Measurements from ENCODE around the gene NET1.

NET1 gene

DNA sequence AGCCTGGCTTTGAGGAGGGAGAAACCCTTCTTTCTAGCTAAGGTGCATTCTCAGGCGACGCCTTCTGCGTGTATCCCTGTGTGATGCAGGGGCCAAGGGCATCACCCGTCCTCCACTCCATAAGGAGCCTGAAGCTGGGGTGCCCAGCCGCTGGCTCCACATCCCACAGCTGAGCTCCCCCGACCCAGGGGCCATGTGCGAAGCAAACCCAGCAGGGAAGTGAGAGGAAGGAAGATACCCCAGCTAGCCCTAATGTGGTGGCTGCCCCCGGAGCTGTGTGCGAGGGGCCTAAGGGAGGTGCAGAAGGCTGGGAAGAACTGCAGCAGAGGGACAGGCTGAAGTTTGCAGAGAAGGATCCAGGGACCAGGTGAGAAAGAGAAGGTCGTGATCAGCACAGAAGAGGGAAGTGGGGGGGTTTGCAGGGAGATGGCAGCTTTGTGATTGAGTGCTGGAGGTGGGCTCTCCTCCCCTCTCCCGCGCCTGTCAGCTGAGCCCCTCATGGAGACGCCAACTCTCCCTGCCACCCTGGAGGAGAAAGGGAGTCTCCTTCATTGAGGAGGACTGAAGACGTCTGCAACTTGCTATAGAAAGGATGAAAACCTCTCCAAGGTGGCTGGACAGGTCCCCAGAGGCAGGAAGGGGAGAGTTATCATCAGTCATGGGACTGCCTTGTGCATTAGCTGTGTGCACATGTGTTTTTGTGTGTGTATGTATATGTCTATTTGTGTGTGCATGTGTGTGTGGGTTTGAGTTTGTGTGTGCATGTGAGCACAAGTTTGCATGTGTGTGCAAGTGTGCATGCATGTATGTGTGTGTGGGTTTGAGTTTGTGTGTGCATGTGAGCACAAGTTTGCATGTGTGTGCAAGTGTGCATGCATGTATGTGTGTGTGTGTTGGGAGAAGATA lies 90.5 kb downstream of the NET1 start:
- DNase-seq (ENCODE audit: low read depth), result no peak

DNA sequence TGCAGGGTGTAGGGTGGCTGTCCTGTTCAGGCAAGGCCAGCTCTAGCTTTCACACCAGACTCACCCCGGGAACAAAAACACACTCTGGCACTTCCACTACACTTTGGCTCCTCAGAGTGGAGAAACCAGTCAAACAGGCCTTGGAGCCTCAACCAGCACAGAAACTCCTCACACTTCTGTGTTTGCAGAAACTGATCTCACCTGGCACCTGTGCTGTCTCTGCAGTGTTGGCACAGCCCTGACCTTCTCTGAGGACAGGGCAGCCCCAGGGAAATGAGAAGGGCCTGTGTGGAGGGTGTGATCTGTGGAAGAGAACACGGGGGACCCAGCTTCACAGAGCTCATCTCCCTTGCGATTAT lies 91.1 kb downstream of the NET1 start:
- DNase-seq (ENCODE audit: low read depth), result no peak

DNA sequence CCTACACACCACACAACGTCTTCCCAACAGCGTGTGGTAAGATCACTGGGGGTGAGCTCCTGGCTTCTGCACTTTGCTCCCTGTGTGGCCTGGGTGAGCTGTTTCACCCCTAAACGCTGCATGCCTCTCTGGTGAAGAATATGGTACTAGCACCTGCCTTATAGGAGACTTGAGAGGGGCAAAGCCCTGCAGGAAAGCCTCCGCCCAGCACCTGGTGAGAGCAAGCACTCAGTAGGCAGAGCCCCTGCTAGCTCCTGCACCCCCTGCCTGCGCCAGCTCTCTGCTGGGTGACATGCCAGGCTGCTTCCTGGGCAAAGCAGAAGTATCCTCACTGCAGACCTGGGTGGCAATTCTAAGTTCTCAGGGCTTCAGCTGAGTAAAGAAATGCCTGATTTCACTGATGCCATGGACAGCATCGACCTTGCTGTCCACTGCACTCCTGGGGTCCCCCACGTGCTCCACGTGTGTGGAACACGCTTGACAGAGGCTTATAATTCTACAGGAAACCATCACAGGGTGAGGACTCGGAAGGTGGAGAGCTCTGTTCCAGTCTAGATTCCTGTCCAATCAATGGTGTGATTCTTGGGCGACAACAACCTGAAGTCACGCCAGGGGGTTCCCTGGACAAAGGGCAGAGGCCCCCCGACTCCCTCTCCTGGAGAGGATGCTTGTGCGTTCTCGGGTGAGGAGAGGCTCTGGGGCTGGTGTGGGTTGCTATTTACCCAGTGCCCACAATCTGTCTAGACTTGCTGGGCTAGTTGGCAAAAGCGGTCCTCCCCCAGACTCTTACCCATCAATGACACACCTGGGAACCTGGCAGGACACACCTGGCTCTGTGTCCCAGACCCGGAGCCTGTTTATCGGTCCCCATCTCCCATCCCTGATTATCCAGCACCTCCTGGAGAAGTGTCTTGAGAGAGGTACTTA lies 92.1 kb downstream of the NET1 start:
- no peak for DNase-seq (ENCODE audit: low read depth)

DNA sequence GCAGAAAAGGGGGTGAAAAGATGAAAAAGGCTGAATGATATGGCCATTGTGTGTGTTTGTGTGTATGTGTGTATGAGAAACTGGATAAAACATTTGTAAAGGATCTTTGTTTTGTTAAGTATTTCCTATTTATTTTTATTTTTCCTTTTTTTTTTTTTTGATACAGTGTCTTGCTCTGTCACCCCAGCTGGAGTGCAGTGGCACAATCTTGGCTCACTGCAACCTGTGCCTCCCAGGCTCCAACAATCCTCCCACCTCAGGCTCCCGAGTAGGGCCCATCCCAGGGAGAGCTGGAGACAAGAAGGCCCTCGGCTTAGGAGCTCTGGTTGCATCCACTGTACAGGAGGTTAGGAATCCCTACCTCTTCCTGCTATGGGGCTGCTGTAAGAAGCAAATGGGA lies 93.9 kb downstream of the NET1 start:
- DNase-seq (ENCODE audit: low read depth), result no peak

DNA sequence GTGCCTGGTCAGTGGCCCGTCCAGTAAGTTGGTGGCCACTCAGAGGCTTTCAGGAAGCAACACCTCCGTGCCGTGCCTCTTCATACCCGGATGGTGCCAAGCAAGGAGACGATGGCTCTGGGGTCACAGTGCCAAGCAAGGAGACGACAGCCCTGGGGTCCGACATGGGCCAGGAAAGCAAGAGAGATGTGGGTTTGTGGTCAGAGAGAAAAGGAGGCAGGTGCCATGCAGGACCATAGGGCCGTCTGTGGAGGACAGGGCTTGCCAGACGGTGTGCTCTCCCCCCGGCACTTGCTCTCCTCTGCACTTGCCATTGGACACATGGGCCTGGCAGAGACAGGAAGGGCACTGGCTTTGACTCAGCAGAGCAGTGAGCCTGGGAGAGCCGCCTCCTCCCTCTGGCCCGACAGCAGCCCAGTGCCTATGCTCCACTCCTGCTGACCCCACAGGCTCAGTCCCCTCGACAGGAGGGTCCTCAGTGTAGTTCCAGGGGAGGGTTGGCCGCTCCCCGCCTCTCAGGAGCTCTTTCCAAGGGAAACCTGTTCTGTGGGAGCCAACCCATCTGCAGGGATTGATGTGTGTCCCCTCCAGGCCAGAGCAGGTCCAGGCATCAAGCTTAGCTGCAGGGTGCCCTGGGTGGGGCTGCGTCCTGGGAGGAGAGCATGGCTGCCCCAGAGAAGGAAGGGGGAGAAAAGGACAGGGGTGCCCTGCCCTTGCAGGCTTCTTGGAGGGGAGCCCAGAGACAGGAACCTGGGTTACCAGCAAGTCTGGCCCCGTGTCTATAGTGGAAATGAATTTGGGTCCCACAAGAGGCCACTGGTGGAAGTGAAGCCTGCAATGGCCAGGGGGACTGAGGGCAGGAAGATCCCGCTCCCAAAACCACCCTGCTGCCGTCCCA lies 94.6 kb downstream of the NET1 start:
- no peak for DNase-seq (ENCODE audit: low read depth)

DNA sequence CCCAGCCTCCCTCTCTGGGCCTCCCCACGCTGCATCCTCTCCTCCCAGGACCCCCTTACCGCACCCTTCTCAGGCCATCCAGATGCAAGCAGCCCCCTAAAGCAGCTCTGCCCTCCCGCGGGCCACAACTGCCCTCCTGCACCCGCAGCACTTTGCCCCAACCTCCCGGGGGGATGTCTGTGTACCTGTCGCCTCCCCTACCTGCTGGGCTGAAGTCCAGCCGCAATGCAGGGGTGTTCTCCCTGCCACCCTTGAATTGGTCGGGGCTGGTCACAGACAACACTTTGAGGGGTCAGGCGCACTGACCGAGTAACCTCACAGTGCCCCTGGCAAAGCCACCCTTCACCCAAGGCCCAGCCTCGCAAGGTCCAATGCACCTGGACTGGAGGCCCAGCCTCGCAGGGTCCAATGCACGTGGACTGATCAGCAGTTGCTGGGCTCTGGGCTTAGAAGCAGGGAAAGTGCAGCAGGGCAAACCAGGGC lies 95.3 kb downstream of the NET1 start:
- no peak for DNase-seq (ENCODE audit: low read depth)

DNA sequence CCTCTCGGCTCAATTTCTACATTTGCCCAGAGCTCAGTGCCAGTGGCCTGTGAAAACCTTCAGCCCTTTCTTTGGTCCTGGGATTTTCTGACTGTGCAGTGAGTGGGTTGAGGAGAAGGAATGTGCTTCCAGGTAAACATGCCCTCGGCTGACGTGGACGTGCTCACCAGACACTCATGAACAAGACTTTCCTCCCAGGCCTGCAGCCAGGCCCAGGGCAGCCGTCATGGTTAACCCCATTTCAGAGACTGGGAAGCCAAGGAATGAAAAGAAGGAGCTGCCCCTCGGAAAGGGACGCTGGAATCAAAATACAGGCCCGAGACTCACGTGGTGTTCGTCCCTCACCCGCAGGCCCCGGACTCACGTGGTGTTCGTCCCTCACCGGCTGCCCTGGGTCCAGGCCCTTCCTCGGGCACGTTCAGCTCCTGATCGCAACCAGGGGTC lies 95.8 kb downstream of the NET1 start:
- no peak for DNase-seq (ENCODE audit: low read depth)

All from stimulated activated CD8-positive, alpha-beta memory T cell treated with anti-CD3 and anti-CD28 coated beads, Interleukin-4, amount 100 ng/mL, for 24 hours (primary cell).